AG04449 (cell line): ENCODE data around the gene MAN1C1.
"Not testable (repeated sequence)": the region's sequence is repeated elsewhere in the genome, so short reads cannot be mapped to it uniquely, and the experiment has no call there.

Source experiments
- CTCF ChIA-PET: fragments of 350-600 bp; formaldehyde crosslinking; extraction: SDS; loops from one replicate; lab custom pipeline; 2021; ENCODE audit warnings: antibody characterized with exemption; lab: Yijun Ruan, JAX
- POLR2A ChIA-PET: fragments of 400-600, 350-600 bp; formaldehyde crosslinking; extraction: SDS; loops from one replicate; lab custom pipeline; 2020; ENCODE audit warnings: antibody characterized with exemption, inconsistent platforms; lab: Yijun Ruan, JAX
- DNase-seq: peaks from one replicate; pipeline ENCODE4 v3.0.0-alpha.2; 2010; ENCODE audit warnings: low read depth, low spot score
- H3K4me3 ChIP-seq: 2 replicates; pipeline ENCODE4 v1.5.1; 2011; ENCODE audit warnings: low read depth, mild to moderate bottlenecking, control low read depth, low read length
- TF ChIP-seq, protein P1 (sequence below): IDR thresholded peaks from one replicate; pipeline ENCODE4 v1.5.1; 2011; ENCODE audit warnings: mild to moderate bottlenecking, moderate library complexity, low read length, control low read depth, inconsistent platforms; ENCODE audit not compliant: insufficient read depth; ENCODE audit errors: missing control alignments

Gene MAN1C1

GRCh38 chr1:25691211-25691610 is 74.6 kb downstream of the MAN1C1 start:
- H3K4me3 ChIP-seq: no peak overlapping the region
- TF ChIP-seq, protein P1, sequence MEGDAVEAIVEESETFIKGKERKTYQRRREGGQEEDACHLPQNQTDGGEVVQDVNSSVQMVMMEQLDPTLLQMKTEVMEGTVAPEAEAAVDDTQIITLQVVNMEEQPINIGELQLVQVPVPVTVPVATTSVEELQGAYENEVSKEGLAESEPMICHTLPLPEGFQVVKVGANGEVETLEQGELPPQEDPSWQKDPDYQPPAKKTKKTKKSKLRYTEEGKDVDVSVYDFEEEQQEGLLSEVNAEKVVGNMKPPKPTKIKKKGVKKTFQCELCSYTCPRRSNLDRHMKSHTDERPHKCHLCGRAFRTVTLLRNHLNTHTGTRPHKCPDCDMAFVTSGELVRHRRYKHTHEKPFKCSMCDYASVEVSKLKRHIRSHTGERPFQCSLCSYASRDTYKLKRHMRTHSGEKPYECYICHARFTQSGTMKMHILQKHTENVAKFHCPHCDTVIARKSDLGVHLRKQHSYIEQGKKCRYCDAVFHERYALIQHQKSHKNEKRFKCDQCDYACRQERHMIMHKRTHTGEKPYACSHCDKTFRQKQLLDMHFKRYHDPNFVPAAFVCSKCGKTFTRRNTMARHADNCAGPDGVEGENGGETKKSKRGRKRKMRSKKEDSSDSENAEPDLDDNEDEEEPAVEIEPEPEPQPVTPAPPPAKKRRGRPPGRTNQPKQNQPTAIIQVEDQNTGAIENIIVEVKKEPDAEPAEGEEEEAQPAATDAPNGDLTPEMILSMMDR: no peak
- POLR2A ChIA-PET: no interaction called here
- CTCF ChIA-PET: interaction anchor here (1.2 kb wide), 1 partner anchor 8 kb away, joined by 3 read pairs; no protein-coding TSS in a partner anchor
- no peak for DNase-seq

DNA sequence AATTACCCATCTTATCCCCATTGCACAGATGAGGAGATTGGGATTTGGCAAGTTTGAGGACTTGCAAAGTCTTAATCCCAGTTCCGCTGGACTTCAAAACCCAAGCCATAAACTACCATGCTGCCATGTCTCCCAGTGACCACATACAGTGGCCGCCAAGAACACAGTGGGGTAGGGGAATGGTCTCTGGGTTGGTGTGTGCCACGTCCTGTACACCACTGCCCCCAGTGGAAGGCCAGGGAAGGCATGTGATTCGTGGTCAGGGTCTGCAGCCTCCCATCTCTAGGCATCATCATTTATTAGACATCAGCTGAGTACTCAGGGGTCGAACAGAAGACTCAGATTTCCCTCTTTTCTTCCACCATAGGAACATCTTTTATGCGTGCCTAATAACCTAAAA is 76.0 kb downstream of the MAN1C1 start:
- TF ChIP-seq, protein P1: peak; percentile 42
- ChIA-PET POLR2A (no interaction called here), CTCF (interaction anchor here (1.0 to 1.2 kb wide), 3 partner anchors 9 to 74 kb away, joined by 3 to 4 read pairs (median 3); no protein-coding TSS in a partner anchor)
- no peak for DNase-seq
- H3K4me3 ChIP-seq: no peak overlapping the region

- TF ChIP-seq, protein P1: no peak
- POLR2A ChIA-PET: interaction anchor here (0.8 to 1.0 kb wide), 2 partner anchors 14 to 18 kb away, joined by 3 read pairs; no protein-coding TSS in a partner anchor
- DNase-seq: no peak
- no peak overlapping the region for H3K4me3 ChIP-seq
- CTCF ChIA-PET: interaction anchor here (0.9 to 1.6 kb wide), 6 partner anchors 14 to 122 kb away, joined by 3 to 4 read pairs (median 4); no protein-coding TSS in a partner anchor
Observed at GRCh38 chr1:25694167-25695007, 77.8 kb downstream of the MAN1C1 start.

GRCh38 chr1:25695090-25695770 is 78.6 kb downstream of the MAN1C1 start:
- ChIA-PET POLR2A (interaction anchor here (0.8 to 1.0 kb wide), 2 partner anchors 13 to 17 kb away, joined by 3 read pairs; no protein-coding TSS in a partner anchor), CTCF (interaction anchor here (0.9 to 1.6 kb wide), 5 partner anchors 13 to 123 kb away, joined by 3 to 4 read pairs (median 3); no protein-coding TSS in a partner anchor)
- no peak overlapping the region; the same call in 1 of the 2 replicates for H3K4me3 ChIP-seq
- TF ChIP-seq, protein P1: peak; percentile 45
- peak; percentile 95 for DNase-seq

- H3K4me3 ChIP-seq: no peak overlapping the region; the same call in 1 of the 2 replicates
- peak; percentile 85 for DNase-seq
- TF ChIP-seq, protein P1: no peak
- CTCF ChIA-PET: interaction anchor here (1.5 kb wide), 1 partner anchor 30 kb away, joined by 3 read pairs; no protein-coding TSS in a partner anchor
- POLR2A ChIA-PET: no interaction called here
Observed at GRCh38 chr1:25695771-25696311, 79.2 kb downstream of the MAN1C1 start.

- DNase-seq, POLR2A ChIA-PET, H3K4me3 ChIP-seq: not testable (repeated sequence)
- CTCF ChIA-PET: interaction anchor here (0.6 to 1.3 kb wide), 2 partner anchors 12 to 101 kb away, joined by 3 read pairs; no protein-coding TSS in a partner anchor
Observed at GRCh38 chr1:25696643-25697042, 80.1 kb downstream of the MAN1C1 start.
